ENCODE measurements around the gene CLEC4M. TPM values are rescaled to one million over a fixed set of nuclear protein-coding genes. Genes with fewer than 3 reads are reported as not detected.

Gene CLEC4M
- polyA plus RNA-seq, 1 donor (not counting 4 experiments of a cell fraction or from before 2014, with no cell fraction given), result not detected

DNA sequence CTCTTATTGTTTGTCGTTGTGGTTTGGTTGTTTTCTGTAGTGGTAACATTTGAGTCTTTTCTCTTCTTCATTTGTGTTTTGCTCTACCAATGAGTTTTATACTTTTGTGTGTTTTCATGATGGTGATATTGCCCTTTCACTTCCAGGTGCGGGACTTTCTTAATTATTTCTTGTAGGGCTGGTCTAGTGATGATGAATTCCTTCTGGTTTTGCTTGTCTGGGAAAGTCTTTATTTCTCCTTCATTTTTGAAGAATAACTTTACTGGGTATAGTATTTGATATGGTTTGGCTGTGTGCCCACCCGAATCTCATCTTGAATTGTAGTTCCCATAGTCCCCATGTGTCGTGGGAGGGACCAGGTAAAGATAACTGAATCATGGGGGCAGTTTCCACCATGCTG lies 6.8 kb upstream of the CLEC4M start:
- H3K4me2 ChIP-seq (ENCODE audit: control insufficient read depth, extremely low read depth, insufficient read depth, low read depth, low read length), result no peak overlapping the region
- H3K79me2 ChIP-seq (ENCODE audit: control insufficient read depth, insufficient read depth, low read length), result no peaks in the 10 kb centered on the region
- FAIRE-seq (no peak), DNase-seq (ENCODE audit: low read depth, low spot score) (no peak)
- no peaks in the 10 kb centered on the region for H4K20me1 ChIP-seq (ENCODE audit: control insufficient read depth, extremely low read depth, insufficient read depth, low read length)
- no peak overlapping the region for H3K9ac ChIP-seq (ENCODE audit: control insufficient read depth, extremely low read depth, insufficient read depth, low read length)
- H3K9me3 ChIP-seq (ENCODE audit: control insufficient read depth, low read depth, low read length), result peaks cover 2% of the 10 kb centered on the region
- H3K4me3 ChIP-seq (ENCODE audit: control insufficient read depth in 2 of 3, extremely low read depth in 1 of 3, insufficient read depth in 2 of 3, low read depth in 1 of 3, low read length in 3 of 3), result no peak overlapping the region
- TF ChIP-seq EZH2 (IDR thresholded peaks at IDR 0.05; ENCODE audit: low read length), result no peak
- no peak for TF ChIP-seq CTCF (optimal IDR thresholded peaks at IDR 0.05 in 1 of 3, IDR thresholded peaks at IDR 0.05 in 1 of 3, conservative IDR thresholded peaks at IDR 0.05 in 1 of 3; ENCODE audit: extremely low read depth in 1 of 3, insufficient read depth in 2 of 3, low read length in 3 of 3)
- dilution Hi-C loops (cut with MboI; ENCODE audit: extremely low pct_ligation_motif_present, low sequenced_read_pairs), result no loop called here
- H3K9me1 ChIP-seq (ENCODE audit: control insufficient read depth, extremely low read depth, insufficient read depth, low read length), result no peaks in the 10 kb centered on the region
- H3K27ac ChIP-seq (ENCODE audit: control insufficient read depth, insufficient read depth, low read length), result no peak overlapping the region
- H3K36me3 ChIP-seq (ENCODE audit: control insufficient read depth in 2 of 2, extremely low read depth in 1 of 2, insufficient read depth in 2 of 2, low read length in 2 of 2), result no peaks in the 10 kb centered on the region
- H3K27me3 ChIP-seq (ENCODE audit: control insufficient read depth, extremely low read depth, insufficient read depth, low read length), result no peaks in the 10 kb centered on the region
- no peaks in the 10 kb centered on the region for H3K4me1 ChIP-seq (ENCODE audit: control insufficient read depth, extremely low read depth, insufficient read depth, low read length)
- no peak overlapping the region for H2AFZ ChIP-seq (ENCODE audit: control insufficient read depth, low read length)

- Histone ChIP-seq H3K9me3 (ENCODE audit: control insufficient read depth, low read depth, low read length) (peaks cover 2% of the 10 kb centered on the region), H3K27ac (ENCODE audit: control insufficient read depth, insufficient read depth, low read length) (no peak overlapping the region), H4K20me1 (ENCODE audit: control insufficient read depth, extremely low read depth, insufficient read depth, low read length) (no peaks in the 10 kb centered on the region), H3K27me3 (ENCODE audit: control insufficient read depth, extremely low read depth, insufficient read depth, low read length) (no peaks in the 10 kb centered on the region), H3K9ac (ENCODE audit: control insufficient read depth, extremely low read depth, insufficient read depth, low read length) (no peak overlapping the region), H3K4me2 (ENCODE audit: control insufficient read depth, extremely low read depth, insufficient read depth, low read depth, low read length) (no peak overlapping the region), H3K9me1 (ENCODE audit: control insufficient read depth, extremely low read depth, insufficient read depth, low read length) (no peaks in the 10 kb centered on the region), H3K79me2 (ENCODE audit: control insufficient read depth, insufficient read depth, low read length) (no peaks in the 10 kb centered on the region), H2AFZ (ENCODE audit: control insufficient read depth, low read length) (no peak overlapping the region), H3K4me3 (ENCODE audit: control insufficient read depth in 2 of 3, extremely low read depth in 1 of 3, insufficient read depth in 2 of 3, low read depth in 1 of 3, low read length in 3 of 3) (no peak overlapping the region), H3K36me3 (ENCODE audit: control insufficient read depth in 2 of 2, extremely low read depth in 1 of 2, insufficient read depth in 2 of 2, low read length in 2 of 2) (no peaks in the 10 kb centered on the region), H3K4me1 (ENCODE audit: control insufficient read depth, extremely low read depth, insufficient read depth, low read length) (no peaks in the 10 kb centered on the region)
- FAIRE-seq (no peak), DNase-seq (ENCODE audit: low read depth, low spot score) (no peak)
- dilution Hi-C loops (cut with MboI; ENCODE audit: extremely low pct_ligation_motif_present, low sequenced_read_pairs), result no loop called here
- TF ChIP-seq EZH2 (IDR thresholded peaks at IDR 0.05; ENCODE audit: low read length) (no peak), CTCF (optimal IDR thresholded peaks at IDR 0.05 in 1 of 3, IDR thresholded peaks at IDR 0.05 in 1 of 3, conservative IDR thresholded peaks at IDR 0.05 in 1 of 3; ENCODE audit: extremely low read depth in 1 of 3, insufficient read depth in 2 of 3, low read length in 3 of 3) (no peak)
Observed at GRCh38 chr19:7757358-7757757, 5.7 kb upstream of the CLEC4M start.
